Stimulated activated CD8-positive, alpha-beta memory T cell treated with anti-CD3 and anti-CD28 coated beads, Interleukin-15, amount 100 ng/mL, for 48 hours (primary cell): ENCODE results near the gene ERVW-1.
"Not testable (repeated sequence)": the region's sequence is repeated elsewhere in the genome, so short reads cannot be mapped to it uniquely, and the experiment has no call there.

ENCODE experiments used
- DNase-seq, 2 donors: peaks; one replicate each; pipeline ENCODE4 v3.0.0-alpha.2; 2020; ENCODE audit warnings: low read depth in 2 of 2

Gene ERVW-1, protein sequence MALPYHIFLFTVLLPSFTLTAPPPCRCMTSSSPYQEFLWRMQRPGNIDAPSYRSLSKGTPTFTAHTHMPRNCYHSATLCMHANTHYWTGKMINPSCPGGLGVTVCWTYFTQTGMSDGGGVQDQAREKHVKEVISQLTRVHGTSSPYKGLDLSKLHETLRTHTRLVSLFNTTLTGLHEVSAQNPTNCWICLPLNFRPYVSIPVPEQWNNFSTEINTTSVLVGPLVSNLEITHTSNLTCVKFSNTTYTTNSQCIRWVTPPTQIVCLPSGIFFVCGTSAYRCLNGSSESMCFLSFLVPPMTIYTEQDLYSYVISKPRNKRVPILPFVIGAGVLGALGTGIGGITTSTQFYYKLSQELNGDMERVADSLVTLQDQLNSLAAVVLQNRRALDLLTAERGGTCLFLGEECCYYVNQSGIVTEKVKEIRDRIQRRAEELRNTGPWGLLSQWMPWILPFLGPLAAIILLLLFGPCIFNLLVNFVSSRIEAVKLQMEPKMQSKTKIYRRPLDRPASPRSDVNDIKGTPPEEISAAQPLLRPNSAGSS

DNA sequence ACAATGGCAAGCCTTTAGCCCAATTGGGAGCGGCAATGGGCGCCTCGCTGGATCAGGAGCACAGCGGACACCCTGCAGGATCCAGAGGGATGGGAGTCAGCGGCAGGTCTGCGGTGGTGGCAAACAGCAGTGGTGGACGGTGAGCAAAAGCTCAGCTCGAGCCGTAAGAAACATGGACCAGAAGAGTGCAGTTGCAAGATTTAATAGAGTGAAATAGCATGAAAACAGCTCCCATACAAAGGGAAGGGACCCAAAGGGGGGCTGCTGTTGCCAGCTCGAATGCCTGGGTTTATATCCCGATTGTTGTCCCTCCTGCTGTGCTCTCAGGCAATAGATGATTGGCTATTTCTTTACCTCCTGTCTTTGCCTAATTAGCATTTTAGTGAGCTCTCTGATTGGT lies at the start of gene ERVW-1:
ERVW-1 (minus strand) TSS at position 266 of the 400 bp plus-strand sequence. CDS start 7,565 bp downstream, outside the sequence.
- not testable (repeated sequence) for DNase-seq

DNA sequence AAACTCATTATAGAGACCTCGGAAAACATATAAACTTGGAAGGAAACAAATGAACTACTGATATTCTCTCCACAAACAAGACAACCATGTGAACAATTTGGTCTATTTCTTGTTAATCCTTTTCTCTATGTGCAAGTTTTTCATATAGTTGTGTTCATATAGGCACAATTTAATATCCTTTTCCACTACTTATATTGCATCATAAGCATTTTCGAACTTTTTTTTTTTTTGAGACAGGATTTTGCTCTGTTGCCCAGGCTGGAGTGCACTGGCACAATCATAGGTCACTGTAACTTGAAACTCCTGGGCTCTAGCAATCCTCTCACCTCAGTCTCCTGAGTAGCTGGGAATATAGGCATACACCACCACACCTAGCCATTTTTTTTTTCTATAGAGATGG lies 45.4 kb upstream of the ERVW-1 start:
- no peak for DNase-seq

DNA sequence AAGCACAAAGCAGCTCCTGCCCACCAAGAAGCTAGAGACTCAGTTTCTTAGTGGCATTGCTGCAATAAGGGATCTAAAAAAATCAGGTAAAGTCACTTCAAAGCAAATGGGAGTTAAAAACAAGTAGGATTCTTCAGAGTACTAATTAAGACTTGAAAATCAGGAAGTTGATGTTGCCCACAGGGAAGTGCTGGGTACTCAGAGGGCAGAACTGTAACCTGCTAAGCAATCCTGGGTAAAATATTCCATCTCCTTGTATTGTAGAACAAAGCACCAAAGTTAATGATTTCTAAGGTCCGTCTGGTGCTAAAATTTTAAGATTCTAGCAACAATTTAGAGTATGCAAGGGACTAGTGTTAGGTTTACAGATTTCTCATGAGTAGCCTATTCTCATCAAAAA lies 42.3 kb upstream of the ERVW-1 start:
- no peak for DNase-seq

DNA sequence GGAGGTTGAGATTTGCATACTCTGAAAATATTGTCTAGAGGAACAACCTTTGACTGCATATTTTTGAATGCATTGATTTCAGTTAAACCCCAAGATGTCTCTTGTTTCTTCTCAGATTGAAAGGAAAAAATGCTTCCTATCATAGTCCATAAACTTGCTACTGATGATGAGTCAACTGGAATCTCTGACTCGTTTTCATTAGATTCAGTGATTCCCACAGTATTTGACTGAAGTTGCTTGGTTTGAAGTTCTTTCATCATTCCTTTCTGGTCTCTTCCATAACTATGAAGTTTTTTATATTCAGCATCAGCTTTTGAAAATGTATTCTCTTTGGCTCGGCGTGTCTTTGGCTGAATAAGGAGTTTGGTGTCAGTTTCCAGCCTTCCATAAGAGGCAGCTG lies 39.9 kb upstream of the ERVW-1 start:
- DNase-seq = no peak

DNA sequence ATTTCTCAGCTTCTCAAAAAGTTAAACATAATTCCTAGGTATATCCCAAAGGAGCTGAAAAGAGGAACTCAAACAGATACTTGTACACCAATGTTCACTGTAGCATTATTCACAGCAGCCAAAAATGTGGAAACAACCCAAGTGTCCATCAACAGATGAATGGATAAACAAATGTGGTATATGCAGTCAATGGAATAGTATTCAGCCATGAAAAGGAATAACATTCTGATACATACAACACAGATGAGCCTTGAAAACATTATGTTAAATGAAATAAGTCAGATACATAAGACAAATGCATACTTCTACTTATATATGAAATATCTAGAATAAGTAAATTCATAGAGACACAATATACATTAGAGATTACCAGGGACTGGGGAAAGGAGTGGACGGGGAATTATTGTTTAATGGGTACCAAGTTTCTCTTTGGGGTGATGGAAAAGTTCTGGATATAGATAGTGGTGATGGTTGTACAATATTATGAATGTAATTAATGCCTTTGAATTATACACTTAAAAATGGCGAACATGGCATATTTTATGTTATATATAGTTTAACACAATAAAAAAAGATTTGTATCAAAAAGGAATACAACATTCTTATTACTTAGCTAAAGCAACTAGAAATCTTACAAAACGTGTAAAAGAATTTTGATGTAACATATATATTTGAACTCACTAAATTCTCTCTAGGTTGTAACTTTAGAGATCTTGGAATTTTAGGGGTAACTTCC lies 35.6 kb upstream of the ERVW-1 start:
- no peak for DNase-seq

DNA sequence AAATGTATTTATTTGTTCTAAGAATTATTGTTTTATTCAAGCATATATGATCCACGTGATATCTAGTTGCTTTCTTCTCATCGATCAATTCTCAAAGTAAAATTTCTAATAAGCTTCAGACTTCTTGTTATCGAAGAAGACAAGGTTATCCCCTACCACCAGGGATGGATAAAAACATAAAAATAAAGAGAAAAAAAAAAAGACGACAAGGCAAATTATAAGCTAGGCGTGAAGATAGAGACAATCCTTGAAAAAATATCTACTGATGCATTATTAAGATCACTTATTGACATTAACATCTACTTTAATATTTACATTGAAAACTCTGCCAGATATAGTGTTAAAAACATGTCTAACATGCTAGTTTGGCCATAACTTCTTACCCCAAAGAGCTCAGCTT lies 31.2 kb upstream of the ERVW-1 start:
- DNase-seq = no peak

DNA sequence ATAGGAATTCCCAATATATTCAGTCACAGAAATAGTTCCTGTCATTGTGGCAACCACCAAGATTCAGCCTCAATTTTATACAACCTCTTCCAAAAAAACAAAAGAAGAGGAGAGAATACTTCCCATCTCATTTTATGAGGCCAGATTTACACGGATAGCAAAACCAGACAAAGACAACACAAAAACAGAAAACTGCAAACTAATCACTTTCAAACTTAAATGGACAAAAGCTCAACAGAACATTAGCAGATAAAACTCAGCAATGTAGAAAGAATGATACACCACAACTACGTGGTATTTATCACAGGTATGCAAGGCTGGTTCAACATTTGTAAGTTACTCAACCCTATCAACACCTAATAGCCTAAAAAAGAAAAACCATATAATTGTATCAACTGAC lies 28.6 kb upstream of the ERVW-1 start:
- no peak for DNase-seq

DNA sequence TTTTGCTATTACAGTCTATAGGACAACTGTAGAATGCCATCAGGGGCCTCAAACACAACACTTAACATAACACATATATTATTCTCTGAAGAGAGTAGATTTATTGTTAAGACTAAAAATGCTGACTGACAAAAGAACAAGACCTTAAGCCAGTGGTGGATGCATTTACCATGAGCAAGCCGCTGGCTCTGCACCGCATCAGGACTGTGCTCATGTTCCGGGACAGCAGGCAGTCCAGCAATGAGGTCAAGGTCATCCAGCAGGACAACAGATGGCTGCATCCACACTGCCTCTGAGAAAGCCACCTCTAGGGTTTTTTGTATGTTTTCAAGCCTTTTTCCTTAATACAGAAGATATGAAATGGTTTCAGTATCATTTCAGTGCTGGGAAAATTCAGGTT lies 26.8 kb upstream of the ERVW-1 start:
- no peak for DNase-seq

DNA sequence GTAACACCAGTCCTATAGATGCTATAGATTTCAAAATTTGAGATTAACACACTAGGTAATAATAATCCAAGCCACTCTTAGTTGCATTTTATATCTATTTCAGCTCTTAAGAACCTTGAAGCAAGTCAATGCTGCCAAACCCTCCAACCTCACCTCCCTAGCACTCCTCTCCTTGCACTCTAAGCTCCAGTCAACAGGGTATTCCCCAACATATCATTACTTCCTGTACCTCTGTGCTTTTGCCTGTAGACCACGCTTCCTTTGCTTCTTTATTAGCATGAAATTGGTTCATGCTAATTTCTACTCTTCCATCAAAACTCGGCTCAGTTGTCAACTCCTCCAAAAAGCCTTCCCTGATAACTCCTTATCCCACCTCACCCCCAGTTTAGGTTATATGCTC lies 26.0 kb upstream of the ERVW-1 start:
- no peak for DNase-seq

DNA sequence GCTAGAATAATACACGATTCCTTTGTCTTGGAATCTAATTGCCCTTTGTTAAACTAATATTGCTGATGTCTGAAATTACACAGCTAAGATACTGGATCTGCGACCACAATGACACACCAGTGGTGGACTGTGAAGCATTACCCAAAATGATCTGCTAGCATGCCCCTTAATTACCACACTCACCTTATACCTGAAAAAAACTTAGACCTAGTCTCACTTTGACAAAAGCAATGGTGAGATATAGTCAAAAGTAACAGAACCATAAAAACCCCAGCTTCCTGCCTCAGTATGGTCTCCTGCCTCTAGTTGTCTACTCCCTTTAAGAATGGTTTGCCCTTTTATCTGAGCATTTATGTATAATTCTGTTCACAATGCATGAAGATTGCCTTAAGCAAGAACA lies 20.8 kb upstream of the ERVW-1 start:
- DNase-seq = no peak

DNA sequence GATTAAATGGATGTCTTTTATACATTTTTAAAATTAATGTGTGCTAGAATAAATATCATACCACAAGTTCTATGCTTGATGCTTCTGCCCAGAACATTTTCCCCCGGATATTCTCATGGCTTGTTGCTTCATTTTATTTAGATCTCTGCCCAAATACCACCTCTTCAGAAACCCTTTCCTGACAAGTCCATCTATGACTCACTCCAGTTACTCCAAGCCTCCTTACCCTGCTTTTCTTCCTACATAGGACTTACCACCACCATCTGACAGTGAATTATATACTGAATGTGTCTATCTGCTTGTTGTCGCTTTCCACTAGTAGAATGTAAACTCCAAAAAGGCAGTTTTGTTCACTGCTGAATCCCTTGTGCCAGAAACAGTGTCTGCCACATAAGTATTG lies 19.1 kb upstream of the ERVW-1 start:
- DNase-seq = no peak

DNA sequence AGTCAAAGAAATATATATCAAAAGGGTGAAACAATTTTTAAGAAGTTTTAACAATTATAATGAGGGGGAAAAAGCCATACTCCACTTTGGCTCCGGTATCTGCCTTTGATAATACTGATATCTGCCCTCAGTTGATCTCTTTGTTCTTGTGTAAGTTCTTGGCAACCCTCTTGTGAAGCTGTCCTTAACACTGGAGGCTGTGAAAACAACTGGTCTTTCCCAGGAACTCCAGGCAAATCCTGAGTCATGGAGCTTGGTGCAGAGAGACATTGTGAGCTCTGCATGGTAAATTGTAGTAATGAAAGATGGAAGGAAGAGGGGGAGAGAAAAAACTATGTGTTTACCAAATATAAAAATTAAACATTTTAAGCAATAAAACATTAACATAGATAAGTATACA lies 11.9 kb upstream of the ERVW-1 start:
- DNase-seq = no peak

DNA sequence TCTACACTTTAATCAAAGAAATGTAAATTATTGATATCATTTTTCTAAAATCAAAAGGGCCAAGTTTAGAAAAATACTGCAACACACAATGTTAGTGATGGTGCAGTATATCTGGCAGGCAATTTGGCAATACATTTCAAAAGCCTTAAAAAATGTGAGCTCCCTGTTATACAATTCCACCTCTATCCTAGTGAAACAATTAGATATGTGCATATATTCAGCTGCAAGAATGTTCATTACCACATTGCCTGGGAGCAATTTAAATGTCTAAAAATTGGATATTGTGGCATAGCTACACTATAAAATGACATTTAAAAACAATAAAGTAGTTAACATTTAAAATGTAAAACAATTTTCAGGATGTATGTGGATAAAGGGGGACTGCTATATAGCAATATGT lies 10.1 kb upstream of the ERVW-1 start:
- no peak for DNase-seq

DNA sequence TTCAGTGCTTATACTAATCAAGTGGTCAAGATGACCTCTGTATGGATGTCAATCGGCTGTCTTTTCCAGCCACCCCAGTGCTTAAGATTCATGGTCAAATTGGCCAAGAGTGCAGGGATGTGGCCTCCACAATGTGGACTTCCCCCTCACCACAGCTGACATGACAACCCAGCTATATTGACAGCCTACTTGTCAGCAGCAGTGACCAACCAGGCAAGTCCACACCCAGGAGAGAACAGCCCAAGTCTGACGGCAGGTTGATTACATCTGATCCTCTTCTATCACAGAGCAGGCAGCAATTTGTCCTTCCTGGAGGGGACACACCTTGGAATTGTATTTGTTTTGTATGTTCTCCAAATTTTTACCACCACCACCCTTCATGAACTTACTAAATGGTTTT lies 8.2 kb upstream of the ERVW-1 start:
- no peak for DNase-seq

DNA sequence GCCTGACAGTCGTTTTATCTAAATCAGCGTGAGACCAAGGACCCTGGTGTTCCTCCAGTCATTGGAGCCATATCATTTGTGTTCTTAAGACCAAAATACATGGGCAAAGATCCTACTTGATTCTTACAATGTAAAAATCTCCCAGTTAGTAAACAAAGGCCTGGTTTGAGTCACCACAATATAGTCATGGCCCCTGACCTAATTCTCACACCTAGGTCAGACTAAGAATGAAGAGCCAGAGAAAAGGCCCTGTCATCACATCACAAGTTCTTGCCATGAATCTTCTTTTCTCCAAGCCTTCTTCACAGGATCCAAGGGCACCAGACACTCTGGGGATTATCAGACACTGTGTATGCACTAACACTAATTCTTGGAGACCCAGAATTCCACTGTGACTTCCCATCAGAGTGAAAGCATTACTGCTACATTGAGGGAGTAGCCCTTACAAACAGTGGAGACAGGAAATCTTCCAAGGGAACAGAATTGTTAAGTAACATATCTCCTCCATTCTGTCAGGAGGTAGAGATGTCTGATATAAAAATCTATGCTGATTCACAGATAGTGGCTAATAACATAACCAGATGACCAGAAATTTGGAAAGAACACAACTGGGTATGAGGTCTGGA lies 7.6 kb upstream of the ERVW-1 start:
- DNase-seq = no peak

DNA sequence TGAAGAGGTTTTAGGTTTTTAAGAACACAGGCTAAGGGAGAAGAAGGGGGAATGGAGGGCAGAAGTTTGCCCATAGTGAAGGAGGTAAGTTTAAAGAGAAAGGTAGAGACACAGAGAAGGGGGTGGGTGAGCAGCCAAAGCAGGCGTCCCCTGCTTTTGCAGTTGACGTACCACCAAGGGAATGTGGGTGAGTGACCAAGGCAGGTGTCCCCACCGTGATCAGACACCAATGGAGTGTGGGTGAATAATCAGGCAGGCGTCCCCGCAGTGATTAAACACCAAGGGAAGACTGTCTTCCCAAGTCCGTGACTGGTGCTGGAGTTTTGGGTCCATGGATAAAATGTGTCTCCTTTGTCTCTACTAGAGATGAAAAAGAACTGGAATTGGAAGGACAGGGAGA lies 6.5 kb upstream of the ERVW-1 start:
- not testable (repeated sequence) for DNase-seq

DNA sequence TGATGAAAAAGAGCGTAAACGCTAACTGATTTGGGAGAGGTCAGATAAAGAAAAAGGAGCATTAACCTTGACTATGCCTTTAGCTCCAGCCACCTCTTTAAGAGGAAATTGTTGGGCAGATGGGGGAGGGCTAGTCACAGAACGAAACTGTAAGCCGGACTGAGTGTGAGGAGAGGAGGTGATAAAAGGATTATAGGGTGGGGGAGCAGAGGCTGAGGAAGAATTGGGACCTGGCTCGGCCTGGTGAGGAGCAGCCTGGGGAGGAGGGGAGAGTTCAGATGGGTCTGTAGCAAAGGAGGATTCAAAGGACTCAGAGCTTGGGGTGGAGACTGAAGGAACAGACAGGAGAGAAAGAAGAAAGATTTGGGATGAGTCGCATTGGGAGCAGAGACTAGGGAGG lies 5.9 kb upstream of the ERVW-1 start:
- DNase-seq = not testable (repeated sequence)

DNA sequence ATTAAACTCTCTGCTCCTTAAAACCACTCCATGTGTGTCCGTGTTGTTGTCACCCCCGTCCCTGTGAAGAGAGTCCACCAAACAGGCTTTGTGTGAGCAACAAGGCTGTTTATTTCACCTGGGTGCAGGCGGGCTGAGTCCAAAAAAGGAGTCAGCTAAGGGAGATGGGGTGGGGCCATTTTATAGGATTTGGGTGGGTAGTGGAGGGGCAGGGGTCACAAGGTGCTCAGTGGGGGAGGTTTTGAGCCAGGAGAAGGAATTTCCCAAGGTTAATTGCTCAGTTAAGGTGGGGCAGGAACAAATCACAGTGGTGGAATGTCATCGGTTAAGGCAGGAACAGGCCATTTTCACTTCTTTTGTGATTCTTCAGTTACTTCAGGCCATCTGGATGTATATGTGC lies 1.4 kb upstream of the ERVW-1 start:
- not testable (repeated sequence) for DNase-seq

DNA sequence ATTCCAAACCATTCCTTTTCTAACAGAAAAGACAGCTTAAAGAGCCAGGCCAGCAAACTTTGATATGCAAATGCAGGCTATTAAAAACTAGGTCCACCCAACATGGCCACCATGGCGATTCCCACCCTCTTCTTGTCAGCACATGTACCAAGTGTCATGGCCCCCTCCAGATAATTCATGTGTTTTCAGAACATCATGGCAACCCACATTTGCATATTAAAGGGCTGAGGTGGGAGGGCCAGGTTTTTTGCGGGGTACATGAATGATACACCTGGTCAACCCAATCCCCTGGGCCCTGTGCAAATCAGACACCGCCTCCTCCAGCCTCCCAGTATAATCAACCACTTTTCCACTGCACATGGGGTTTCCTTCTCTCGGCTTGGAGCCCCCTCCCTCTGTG lies 965 bp upstream of the ERVW-1 start:
- no peak for DNase-seq

DNA sequence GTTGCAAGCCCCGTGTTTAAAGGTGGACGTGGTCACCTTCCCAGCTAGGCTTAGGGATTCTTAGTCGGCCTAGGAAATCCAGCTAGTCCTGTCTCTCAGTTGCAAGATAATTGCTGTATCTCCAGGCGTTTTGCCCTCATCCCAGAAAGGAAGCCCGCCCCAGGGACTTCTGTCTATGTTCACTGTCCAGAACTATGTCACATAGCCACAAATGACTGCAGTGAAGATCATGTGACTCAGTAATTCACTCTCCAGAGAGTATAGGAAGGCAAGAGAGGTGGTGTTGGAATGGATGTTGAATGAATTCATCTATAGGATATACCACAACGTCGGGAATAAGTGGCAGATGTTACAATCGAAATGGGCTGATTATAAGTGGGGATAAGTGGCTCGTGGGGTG lies 349 bp upstream of the ERVW-1 start:
- no peak for DNase-seq

DNA sequence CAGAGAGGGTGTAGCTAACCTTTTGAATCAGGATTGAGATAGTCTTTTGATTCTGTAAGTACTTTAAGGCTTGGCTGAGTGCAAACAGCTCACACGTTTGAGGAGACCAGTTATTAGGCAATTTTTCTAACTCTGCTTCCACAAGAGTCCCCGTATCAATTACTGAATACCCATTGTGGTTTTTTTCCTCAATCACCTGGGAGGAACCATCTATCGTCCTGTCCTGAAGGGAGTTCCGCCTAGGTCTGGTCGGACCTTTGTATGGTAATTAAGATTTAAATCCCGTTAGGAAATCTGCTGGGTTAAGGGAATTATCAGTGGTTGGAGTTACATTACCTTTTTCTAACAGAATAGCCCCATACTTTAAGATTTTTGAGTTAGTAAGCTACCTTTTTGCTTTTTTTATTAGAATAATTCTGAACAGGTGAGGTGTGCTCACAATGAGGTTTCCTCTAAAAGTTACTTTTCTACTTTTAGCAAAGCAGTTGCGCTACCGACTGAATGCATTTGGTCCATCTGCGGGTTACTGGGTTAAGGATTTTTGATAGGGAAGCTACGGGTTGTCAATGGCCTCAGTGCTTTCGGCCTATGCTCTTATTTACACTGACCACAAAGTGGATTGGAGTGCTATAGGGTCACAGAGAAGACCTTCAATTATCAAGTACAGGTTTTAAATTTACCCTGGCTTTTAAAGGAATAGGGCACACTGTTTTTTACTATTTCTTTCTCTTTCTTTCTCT lies 1.7 kb downstream of the ERVW-1 start:
- DNase-seq = not testable (repeated sequence)

DNA sequence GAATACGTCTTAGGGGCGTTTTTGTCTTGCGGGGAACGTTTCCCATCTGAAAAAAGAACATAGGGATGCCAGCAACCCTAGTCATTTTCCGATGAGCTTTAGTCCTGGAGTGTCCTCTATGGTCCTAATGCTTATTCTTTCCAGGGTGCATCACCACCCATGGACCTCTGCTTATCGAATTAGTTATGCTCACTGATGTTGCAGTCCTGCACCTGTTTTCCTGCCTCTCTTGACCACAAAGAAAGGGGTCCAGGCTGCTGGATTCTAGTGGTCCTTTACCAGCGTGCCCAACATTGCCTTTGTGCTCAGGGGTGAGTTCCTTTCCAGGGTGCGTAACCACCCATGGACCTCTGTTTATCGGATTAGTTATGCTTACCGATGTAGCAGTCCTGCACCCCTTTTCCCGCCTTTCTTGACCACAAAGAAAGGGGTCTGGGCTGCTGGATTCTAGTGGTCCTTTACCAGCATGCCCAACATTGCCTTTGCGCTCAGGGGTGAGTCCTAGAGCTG lies 2.4 kb downstream of the ERVW-1 start:
- DNase-seq = not testable (repeated sequence)
